WTC11 (cell line): ENCODE results near the gene GDAP2. TPM values are rescaled to one million over a fixed set of nuclear protein-coding genes. Genes with fewer than 3 reads are reported as not detected.

Experiments
- ATAC-seq: fragments of 200-7000 bp; cut with Tn5 transposase; 2 replicates; pipeline ENCODE4 v1.10.0; 2021; ENCODE audit warnings: mild to moderate bottlenecking, moderate library complexity
- CTCF ChIA-PET: fragments of 300-600 bp; sonication (Branson Sonifier 250); formaldehyde crosslinking; loops from one replicate; lab custom pipeline; 2021; ENCODE audit warnings: antibody characterized with exemption; lab: Charles Lee
- POLR2A ChIA-PET: fragments of 350-600 bp; sonication (Branson Sonifier 250); formaldehyde crosslinking; loops from one replicate; lab custom pipeline; 2021; ENCODE audit warnings: antibody characterized with exemption; lab: Charles Lee
- DNase-seq: peaks from one replicate; pipeline ENCODE4 v3.0.0; 2021; ENCODE audit warnings: low spot score
- H3K27ac Mint-ChIP-seq: 2 replicates; pipeline ENCODE4 v1.8.0; 2021; ENCODE audit warnings: mixed read lengths
- H3K27me3 Mint-ChIP-seq: 2 replicates; pipeline ENCODE4 v1.8.0; 2021; ENCODE audit warnings: low read depth, mild to moderate bottlenecking, moderate library complexity, mixed read lengths
- H3K36me3 Mint-ChIP-seq: 2 replicates; pipeline ENCODE4 v1.8.0; 2021; ENCODE audit warnings: mixed read lengths
- H3K4me1 Mint-ChIP-seq: 2 replicates; pipeline ENCODE4 v1.8.0; 2022; ENCODE audit warnings: mixed read lengths
- H3K4me3 Mint-ChIP-seq: 2 replicates; pipeline ENCODE4 v1.8.0; 2021; ENCODE audit warnings: mild to moderate bottlenecking, moderate library complexity, mixed read lengths
- H3K9me3 Mint-ChIP-seq: 2 replicates; pipeline ENCODE4 v1.8.0; 2021; ENCODE audit warnings: mixed read lengths
- ATF2 ChIP-seq: sonication (generic); formaldehyde crosslinking; IDR thresholded peaks from 2 replicates; pipeline ENCODE4 v1.8.1; 2022; ENCODE audit warnings: low read depth, missing genetic modification reagents, borderline replicate concordance
- ATF3 ChIP-seq: sonication (generic); formaldehyde crosslinking; conservative IDR thresholded peaks from 2 replicates; pipeline ENCODE4 v1.8.1; 2022; ENCODE audit warnings: mild to moderate bottlenecking, missing genetic modification reagents
- CBFB ChIP-seq: sonication (generic); formaldehyde crosslinking; IDR thresholded peaks from 2 replicates; pipeline ENCODE4 v1.8.1; 2022; ENCODE audit warnings: mild to moderate bottlenecking, low read depth, missing genetic modification reagents
- CDX4 ChIP-seq: fragments of 250-450 bp; sonication (Bioruptor Pico); IDR thresholded peaks from 2 replicates; pipeline ENCODE4 v1.9.0; 2021; ENCODE audit warnings: moderate library complexity, mild to moderate bottlenecking, inconsistent platforms, borderline replicate concordance
- CTCF ChIP-seq: fragments of 200-600 bp; IDR thresholded peaks from 2 replicates; pipeline ENCODE4 v1.8.0; 2022; ENCODE audit warnings: antibody characterized with exemption
- ESRRA ChIP-seq: sonication (generic); formaldehyde crosslinking; IDR thresholded peaks from 2 replicates; pipeline ENCODE4 v1.8.1; 2022; ENCODE audit warnings: mild to moderate bottlenecking, missing genetic modification reagents, borderline replicate concordance
- FOXP4 ChIP-seq: sonication (generic); formaldehyde crosslinking; IDR thresholded peaks from 2 replicates; pipeline ENCODE4 v1.8.0; 2022; ENCODE audit warnings: mild to moderate bottlenecking, missing genetic modification reagents
- GABPB1 ChIP-seq: sonication (generic); formaldehyde crosslinking; IDR thresholded peaks from 2 replicates; pipeline ENCODE4 v1.8.1; 2023; ENCODE audit warnings: mild to moderate bottlenecking, missing genetic modification reagents
- HMGA2 ChIP-seq: fragments of 250-450 bp; sonication (Bioruptor Pico); IDR thresholded peaks from 2 replicates; pipeline ENCODE4 v1.4.0; 2021; ENCODE audit warnings: mild to moderate bottlenecking, moderate library complexity
- MAX ChIP-seq: sonication (generic); formaldehyde crosslinking; IDR thresholded peaks from 2 replicates; pipeline ENCODE4 v1.8.0; 2022; ENCODE audit warnings: mild to moderate bottlenecking, missing genetic modification reagents
- MXD4 ChIP-seq: fragments of 250-450 bp; sonication (Bioruptor Pico); IDR thresholded peaks from 2 replicates; pipeline ENCODE4 v1.8.0; 2021; ENCODE audit warnings: mild to moderate bottlenecking, moderate library complexity, borderline replicate concordance
- PRRX2 ChIP-seq: fragments of 250-450 bp; sonication (Bioruptor Pico); IDR thresholded peaks from 2 replicates; pipeline ENCODE4 v1.8.0; 2021; ENCODE audit warnings: mild to moderate bottlenecking
- RELA ChIP-seq: sonication (generic); formaldehyde crosslinking; IDR thresholded peaks from 2 replicates; pipeline ENCODE4 v1.8.1; 2022; ENCODE audit warnings: missing genetic modification reagents, mild to moderate bottlenecking, borderline replicate concordance
- RORB ChIP-seq: fragments of 250-450 bp; sonication (Bioruptor Pico); IDR thresholded peaks from 2 replicates; pipeline ENCODE4 v1.9.0; 2021; ENCODE audit warnings: mild to moderate bottlenecking
- TCF7 ChIP-seq: sonication (generic); formaldehyde crosslinking; IDR thresholded peaks from 2 replicates; pipeline ENCODE4 v1.8.0; 2022; ENCODE audit warnings: mild to moderate bottlenecking, low read depth, missing genetic modification reagents, moderate library complexity
- USF1 ChIP-seq: sonication (generic); formaldehyde crosslinking; IDR thresholded peaks from 2 replicates; pipeline ENCODE4 v1.8.0; 2022; ENCODE audit warnings: mild to moderate bottlenecking, missing genetic modification reagents
- ZMAT4 ChIP-seq: fragments of 250-450 bp; sonication (Bioruptor Pico); IDR thresholded peaks from 2 replicates; pipeline ENCODE4 v1.9.0; 2021; ENCODE audit warnings: mild to moderate bottlenecking
- ZNF512 ChIP-seq: sonication (generic); formaldehyde crosslinking; IDR thresholded peaks from 2 replicates; pipeline ENCODE4 v1.8.1; 2022; ENCODE audit warnings: missing genetic modification reagents, borderline replicate concordance
- total RNA-seq: library from RNA; stranded (reverse); gene quantifications from 3 replicates; pipeline ENCODE4 v1.2.3, GENCODE V29; 2021

Gene GDAP2
- total RNA-seq, 1 experiment from 2014 or later, result 22.4 TPM

GRCh38 chr1:117825414-117825813 lies 104.0 kb downstream of the GDAP2 start (continued):
- TF ChIP-seq FOXP4 (CRISPR knock-in tag), result no peak
- TF ChIP-seq RELA (CRISPR knock-in tag), result no peak
- no peak for TF ChIP-seq CTCF
- TF ChIP-seq MAX (CRISPR knock-in tag), result no peak
- no peak for TF ChIP-seq ZNF512 (CRISPR knock-in tag)
- TF ChIP-seq CBFB (CRISPR knock-in tag), result no peak
- TF ChIP-seq ATF2, result no peak

- H3K4me3 Mint-ChIP-seq, result no peak overlapping the region
- no peaks in the 10 kb centered on the region for H3K36me3 Mint-ChIP-seq
- DNase-seq, result no peak
- H3K27me3 Mint-ChIP-seq, result no peaks in the 10 kb centered on the region
- no peaks in the 10 kb centered on the region for H3K4me1 Mint-ChIP-seq
- POLR2A ChIA-PET, result no interaction called here
- CTCF ChIA-PET, result interaction anchor here (1.9 kb wide), 1 partner anchor 18 kb away, joined by 5 read pairs; no protein-coding TSS in a partner anchor
- TF ChIP-seq PRRX2 (no peak), CDX4 (CRISPR knock-in tag) (no peak), USF1 (CRISPR knock-in tag) (no peak)
- H3K27ac Mint-ChIP-seq, result no peak overlapping the region
- peaks cover 7% of the 10 kb centered on the region; the same call in 1 of the 2 replicates for H3K9me3 Mint-ChIP-seq
- no peak for ATAC-seq
Observed at GRCh38 chr1:117824616-117825015, 104.8 kb downstream of the GDAP2 start.

GRCh38 chr1:117821774-117822482 lies 107.5 kb downstream of the GDAP2 start:
- Mint-ChIP-seq H3K4me1 (no peaks in the 10 kb centered on the region), H3K9me3 (peaks cover 11% of the 10 kb centered on the region; the same call in 1 of the 2 replicates), H3K27me3 (no peaks in the 10 kb centered on the region), H3K36me3 (no peaks in the 10 kb centered on the region), H3K4me3 (no peak overlapping the region)
- ATAC-seq (no peak), DNase-seq (no peak)
- POLR2A ChIA-PET, result no interaction called here
- TF ChIP-seq RORB (CRISPR knock-in tag) (no peak), GABPB1 (0 out of 2 replicates have a peak, but pooled peaks have one; percentile 31), HMGA2 (no peak), ESRRA (no peak), MXD4 (no peak), ZMAT4 (no peak), ATF3 (no peak), TCF7 (CRISPR knock-in tag) (no peak)
- TF ChIP-seq, all 79 proteins: peak for 1
- CTCF ChIA-PET, result interaction anchor here (1.2 kb wide), 1 partner anchor 21 kb away, joined by 3 read pairs; no protein-coding TSS in a partner anchor
- H3K27ac Mint-ChIP-seq, result no peak overlapping the region
